Measurements from ENCODE around the gene TFRC.
"Not testable (repeated sequence)": the region's sequence is repeated elsewhere in the genome, so short reads cannot be mapped to it uniquely, and the experiment has no call there.

Gene TFRC

DNA sequence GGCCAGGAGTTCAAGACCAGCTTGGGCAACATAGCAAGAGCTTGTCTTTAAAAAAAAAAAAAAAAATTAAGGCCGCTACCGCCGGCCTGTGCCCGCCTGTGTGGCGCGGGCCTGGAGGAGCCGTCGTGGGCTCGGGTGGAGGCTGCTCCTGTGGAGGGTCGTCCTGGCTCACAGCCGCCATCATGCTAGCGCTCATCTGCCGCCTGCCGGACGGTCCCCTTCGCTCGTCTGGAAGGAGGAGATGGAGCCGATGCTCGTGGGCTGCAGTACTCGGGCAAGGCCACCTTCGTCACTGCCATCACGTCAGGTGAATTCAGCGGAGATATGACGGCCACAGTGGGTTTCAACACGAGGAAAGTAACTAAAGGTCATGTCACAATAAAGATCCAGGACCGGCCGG lies 37.4 kb downstream of the TFRC start:
- DNase-seq (ENCODE audit: low read depth): no peak

DNA sequence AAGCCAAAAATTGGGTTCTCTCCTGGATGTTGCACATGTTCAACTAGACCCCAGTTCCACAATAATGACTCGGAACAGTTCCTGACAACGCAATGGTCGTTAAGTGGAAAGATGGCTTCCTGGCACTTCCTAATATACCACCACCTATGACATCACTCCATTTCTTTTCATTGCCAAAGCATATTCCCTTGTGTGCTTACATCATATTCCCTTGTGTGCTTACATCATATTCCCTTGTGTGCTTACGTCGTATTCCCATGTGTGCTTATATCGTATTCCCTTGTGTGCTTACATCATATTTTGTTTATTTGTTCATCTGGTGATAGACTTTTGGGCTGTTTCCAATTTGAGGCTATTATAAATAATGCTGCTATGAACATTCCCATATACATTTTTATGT lies 39.2 kb downstream of the TFRC start:
- no peak for DNase-seq (ENCODE audit: low read depth)
- TF ChIP-seq, protein P1, sequence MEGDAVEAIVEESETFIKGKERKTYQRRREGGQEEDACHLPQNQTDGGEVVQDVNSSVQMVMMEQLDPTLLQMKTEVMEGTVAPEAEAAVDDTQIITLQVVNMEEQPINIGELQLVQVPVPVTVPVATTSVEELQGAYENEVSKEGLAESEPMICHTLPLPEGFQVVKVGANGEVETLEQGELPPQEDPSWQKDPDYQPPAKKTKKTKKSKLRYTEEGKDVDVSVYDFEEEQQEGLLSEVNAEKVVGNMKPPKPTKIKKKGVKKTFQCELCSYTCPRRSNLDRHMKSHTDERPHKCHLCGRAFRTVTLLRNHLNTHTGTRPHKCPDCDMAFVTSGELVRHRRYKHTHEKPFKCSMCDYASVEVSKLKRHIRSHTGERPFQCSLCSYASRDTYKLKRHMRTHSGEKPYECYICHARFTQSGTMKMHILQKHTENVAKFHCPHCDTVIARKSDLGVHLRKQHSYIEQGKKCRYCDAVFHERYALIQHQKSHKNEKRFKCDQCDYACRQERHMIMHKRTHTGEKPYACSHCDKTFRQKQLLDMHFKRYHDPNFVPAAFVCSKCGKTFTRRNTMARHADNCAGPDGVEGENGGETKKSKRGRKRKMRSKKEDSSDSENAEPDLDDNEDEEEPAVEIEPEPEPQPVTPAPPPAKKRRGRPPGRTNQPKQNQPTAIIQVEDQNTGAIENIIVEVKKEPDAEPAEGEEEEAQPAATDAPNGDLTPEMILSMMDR (conservative IDR thresholded peaks at IDR 0.05; ENCODE audit: low read length): no peak
- no peak overlapping the region for H3K4me3 ChIP-seq (ENCODE audit: low read length)

More for the DNA sequence above, 37.4 kb downstream of the TFRC start:
- TF ChIP-seq, protein P1 (conservative IDR thresholded peaks at IDR 0.05; ENCODE audit: low read length): no peak
- H3K4me3 ChIP-seq (ENCODE audit: low read length): no peak overlapping the region

DNA sequence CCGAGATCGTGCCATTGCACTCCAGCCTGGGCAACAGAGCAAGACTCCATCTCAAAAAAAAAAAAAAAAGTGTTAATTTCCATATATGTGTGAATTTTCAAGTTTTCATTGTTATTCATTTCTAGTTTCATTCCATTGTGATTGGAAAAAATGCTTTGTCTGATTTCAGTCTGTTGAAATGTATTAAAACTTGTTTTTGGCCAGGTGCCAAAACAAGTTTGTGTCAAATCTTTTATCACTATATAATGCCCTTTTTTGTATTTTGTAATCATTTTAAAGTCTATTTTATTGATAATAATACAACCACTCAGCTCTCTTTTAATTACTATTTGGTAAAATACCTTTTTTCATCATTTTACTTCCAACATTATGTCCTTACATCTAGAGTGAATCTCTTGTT lies 42.5 kb downstream of the TFRC start:
- TF ChIP-seq, protein P1 (conservative IDR thresholded peaks at IDR 0.05; ENCODE audit: low read length): no peak
- H3K4me3 ChIP-seq (ENCODE audit: low read length): no peak overlapping the region
- DNase-seq (ENCODE audit: low read depth): no peak

DNA sequence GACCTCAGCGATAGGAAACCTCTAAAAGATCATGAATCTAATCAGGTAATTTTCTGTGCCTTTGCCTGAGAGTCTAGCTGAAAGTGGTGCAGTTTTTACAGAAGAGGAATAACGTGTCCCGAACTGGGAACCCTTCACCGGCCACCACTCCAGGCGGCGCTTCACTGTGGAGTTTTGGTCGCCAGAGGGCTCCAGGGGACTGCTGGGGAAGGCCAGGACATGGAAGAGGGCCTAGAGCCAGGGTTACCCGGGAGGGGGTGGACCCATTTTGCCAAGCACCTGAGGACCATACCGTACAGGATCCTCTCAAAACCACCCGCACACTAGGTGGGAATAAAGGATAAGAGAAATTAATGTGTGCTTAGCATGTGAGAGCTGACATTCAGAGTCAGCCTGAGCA lies 55.8 kb downstream of the TFRC start:
- peak; percentile 3 for DNase-seq (ENCODE audit: low read depth)

DNA sequence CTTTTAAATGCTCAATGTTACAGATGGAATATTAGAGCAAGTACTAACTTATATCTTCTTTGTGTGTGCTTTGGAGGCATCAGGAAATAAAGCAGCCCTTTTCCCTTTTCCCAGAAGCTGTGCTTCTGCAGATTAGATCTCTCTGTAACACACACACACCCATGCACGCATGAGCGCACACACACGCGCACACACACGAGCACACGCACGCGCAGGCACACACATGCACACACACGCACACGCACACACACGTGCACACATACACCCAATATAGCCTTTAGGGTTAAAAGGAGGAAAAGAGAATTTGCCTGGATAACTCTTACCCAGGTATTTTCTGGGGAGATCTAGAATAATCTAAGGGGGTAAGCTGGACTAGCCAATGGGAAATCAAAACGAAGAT lies 56.9 kb downstream of the TFRC start:
- TF ChIP-seq, protein P1 (conservative IDR thresholded peaks at IDR 0.05; ENCODE audit: low read length): no peak
- no peak for DNase-seq (ENCODE audit: low read depth)
- no peak overlapping the region for H3K4me3 ChIP-seq (ENCODE audit: low read length)

More for the DNA sequence above, 55.8 kb downstream of the TFRC start:
- TF ChIP-seq, protein P1 (conservative IDR thresholded peaks at IDR 0.05; ENCODE audit: low read length): peak; percentile 38
- H3K4me3 ChIP-seq (ENCODE audit: low read length): not testable (repeated sequence)

DNA sequence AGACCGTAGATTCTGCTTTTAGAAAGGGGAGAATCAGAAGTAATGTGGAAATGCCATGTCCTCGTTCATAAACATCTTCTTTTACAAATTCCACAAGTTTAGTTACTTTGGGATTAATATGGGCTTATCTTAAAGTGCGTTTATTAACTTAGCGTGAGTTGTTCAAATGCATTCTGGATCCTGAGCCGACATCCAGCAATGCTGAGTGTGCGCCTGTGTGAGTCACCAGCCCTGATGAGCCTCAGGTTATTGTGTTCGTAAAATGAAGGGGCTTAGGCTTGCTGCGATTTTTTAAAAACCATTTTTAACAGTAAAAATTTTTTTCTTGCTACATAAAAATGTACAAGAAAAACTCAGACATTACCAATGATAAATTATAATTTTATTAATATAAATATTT lies 57.9 kb downstream of the TFRC start:
- TF ChIP-seq, protein P1 (conservative IDR thresholded peaks at IDR 0.05; ENCODE audit: low read length): no peak
- no peak for DNase-seq (ENCODE audit: low read depth)
- H3K4me3 ChIP-seq (ENCODE audit: low read length): no peak overlapping the region

DNA sequence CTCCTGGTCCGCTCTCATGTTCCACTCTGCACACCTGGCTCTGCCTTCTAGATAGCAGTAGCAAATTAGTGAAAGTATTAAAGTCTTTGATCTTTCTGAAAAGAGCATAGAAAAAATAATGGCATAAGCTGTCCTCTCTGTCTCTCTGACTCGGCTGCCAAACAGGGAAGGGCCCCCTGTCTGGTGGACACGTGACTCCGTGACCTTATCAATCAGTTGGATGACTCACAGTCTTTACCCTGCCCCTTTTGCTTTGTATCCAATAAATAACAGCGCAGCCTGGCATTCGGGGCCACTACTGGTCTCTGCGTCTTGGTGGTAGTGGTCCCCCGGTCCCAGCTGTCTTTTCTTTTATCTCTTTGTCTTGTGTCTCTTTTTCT lies 59.4 kb downstream of the TFRC start:
- not testable (repeated sequence) for DNase-seq (ENCODE audit: low read depth)

DNA sequence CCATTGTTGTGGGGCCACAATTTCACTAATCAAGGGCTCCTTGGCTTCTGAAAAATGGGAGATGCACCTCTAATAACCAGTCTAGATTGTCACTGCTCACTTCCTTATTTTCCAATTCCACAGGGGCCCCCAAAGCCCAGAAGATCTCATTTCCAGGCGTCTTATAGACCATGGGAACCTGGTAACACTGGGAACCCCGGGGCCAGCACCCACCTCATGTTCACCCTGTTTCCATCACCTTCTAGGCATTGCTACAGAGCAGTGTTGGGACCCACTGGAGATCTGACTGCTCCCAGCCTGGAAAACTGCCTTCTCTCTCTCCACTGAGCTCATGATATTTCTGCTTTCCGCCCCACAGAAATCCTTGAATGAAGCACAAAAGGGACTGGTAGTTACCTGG lies 61.5 kb downstream of the TFRC start:
- TF ChIP-seq, protein P1 (conservative IDR thresholded peaks at IDR 0.05; ENCODE audit: low read length): no peak
- no peak for DNase-seq (ENCODE audit: low read depth)
- no peak overlapping the region for H3K4me3 ChIP-seq (ENCODE audit: low read length)

More for the DNA sequence above, 59.4 kb downstream of the TFRC start:
- H3K4me3 ChIP-seq (ENCODE audit: low read length): not testable (repeated sequence)

DNA sequence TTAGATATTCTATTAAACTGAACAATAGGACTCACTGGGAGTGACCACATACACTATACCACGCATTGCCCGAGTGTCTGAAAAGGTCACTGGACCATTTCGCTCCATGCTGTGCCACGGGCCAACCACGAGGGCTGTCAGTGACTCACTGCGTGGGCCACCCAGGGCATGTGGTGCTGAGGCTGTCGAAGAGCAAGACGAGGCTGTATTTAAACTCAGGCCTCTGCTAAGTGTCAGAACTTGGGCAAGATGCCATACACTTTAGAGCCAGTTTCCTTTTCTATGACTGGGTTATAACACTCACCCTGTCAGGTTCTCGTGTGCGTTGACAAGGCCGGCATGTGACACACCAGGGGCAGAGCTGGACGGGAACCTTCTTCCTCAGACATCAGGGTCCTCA lies 62.3 kb downstream of the TFRC start:
- not testable (repeated sequence) for H3K4me3 ChIP-seq (ENCODE audit: low read length); DNase-seq (ENCODE audit: low read depth)

DNA sequence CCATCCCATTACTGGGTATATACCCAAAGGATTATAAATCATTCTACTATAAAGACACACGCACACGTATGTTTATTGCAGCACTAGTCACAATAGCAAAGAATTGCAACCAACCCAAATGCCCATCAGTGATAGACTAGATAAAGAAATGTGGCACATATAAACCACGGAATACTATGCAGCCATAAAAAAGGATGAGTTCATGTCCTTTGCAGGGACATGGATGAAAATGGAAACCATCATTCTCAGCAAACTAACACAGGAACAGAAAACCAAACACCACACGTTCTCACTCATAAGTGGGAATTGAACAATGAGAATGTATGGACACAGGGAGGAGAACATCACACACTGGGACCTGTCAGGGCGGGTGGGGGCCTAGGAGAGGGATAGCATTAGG lies 63.7 kb downstream of the TFRC start:
- not testable (repeated sequence) for H3K4me3 ChIP-seq (ENCODE audit: low read length); DNase-seq (ENCODE audit: low read depth)

Data from AG10803 (cell line).